T-helper 9 cell (primary cell): ENCODE measurements around the gene MEIOSIN.

Experiments
- DNase-seq: peaks from one replicate; pipeline ENCODE4 v3.0.0-alpha.2; 2020

Gene MEIOSIN

DNA sequence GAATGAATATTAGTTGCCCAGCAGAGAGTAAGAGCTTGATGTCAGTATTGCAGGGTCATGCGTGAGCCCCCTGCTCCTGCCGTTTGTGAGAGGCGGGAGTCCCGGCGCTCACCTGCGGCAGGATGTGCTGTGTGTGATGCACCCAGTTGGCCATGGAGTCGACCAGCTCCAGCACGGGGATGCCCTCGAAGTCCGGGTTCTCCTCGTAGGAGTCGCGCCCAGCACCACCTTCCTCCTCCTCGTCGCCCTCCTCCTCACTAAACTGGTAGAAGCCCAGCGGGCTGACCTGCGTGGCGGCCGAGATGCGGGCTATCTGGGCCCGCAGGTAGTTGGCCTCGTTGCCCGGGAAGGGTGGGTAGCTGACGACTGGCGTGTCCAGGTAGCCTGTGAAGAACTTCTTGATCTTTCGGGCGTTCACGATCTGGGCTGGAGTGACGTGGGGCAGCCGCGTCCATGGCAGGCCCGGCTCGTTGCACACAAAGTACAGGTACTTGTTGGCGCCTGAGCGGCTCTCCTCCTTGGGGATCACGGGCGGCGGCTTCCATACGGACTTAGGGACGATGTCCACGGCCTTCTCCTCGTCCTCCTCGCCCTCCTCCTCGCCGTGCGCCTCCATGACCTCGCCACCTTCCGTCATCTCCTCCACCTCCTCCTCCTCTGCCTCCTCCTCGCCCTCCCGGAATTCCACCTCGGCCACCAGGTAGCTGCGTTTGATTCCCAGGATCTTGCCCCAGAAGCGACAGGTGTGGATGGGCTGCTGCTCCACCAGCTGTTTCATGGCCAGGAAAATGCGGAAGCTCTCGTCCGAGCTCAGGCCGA lies 71.1 kb downstream of the MEIOSIN start:
- DNase-seq: no peak

DNA sequence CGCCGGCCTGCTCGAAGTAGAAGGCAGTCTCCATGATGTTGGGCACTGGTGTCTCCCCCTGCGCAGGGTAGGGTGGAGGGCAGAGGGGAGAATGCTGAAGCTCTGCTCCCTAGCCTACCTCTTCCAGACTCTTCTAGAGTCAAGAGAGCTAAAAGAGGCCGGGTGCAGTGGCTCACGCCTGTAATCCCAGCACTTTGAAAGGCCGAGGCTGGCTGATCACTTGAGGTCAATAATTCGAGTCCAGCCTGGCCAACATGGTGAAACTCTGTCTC lies 71.7 kb downstream of the MEIOSIN start:
- DNase-seq: no peak

DNA sequence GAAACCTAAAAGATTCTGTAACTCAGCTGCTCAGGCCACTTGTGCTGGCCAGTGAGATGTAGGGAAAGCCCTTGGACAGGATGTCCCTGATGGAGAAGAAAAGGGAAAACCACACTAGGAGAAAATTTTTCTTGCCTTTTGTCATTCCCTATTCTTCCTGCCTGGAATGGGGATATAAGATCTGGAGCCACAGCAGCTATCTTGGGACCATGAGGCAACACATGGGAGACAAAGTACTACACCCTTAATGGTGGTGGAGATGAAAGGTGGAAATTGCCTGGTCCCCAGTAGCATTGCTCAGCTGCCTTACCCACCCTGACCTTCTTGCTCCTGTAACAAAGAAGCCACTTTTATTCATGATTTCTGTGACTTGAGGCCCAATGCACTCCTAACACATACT lies 72.5 kb downstream of the MEIOSIN start:
- DNase-seq: no peak

GRCh38 chr19:45809643-45810159 lies 76.5 kb downstream of the MEIOSIN start:
- DNase-seq: no peak

- no peak for DNase-seq
Measured at GRCh38 chr19:45812297-45812696, 79.1 kb downstream of the MEIOSIN start.
